B cell (primary cell): Measurements from ENCODE around the gene PRSS8. TPM values are rescaled to one million over a fixed set of nuclear protein-coding genes. Genes with fewer than 3 reads are reported as not detected.

Experiments used
- ATAC-seq: fragments of 200-7000 bp; cut with Tn5 transposase; one replicate; pipeline ENCODE4 v1.10.0; 2021; ENCODE audit warnings: low read depth, mild to moderate bottlenecking, moderate number of reproducible peaks, moderate library complexity
- CTCF ChIA-PET: fragments of 350-600 bp; sonication (Branson Sonifier 250); formaldehyde crosslinking; loops from one replicate; lab custom pipeline; 2021; ENCODE audit warnings: antibody characterized with exemption, inconsistent platforms; lab: Charles Lee
- POLR2A ChIA-PET: fragments of 350-600 bp; sonication (Branson Sonifier 250); formaldehyde crosslinking; loops from one replicate; lab custom pipeline; 2021; ENCODE audit warnings: antibody characterized with exemption; lab: Charles Lee
- DNase-seq: peaks from one replicate; pipeline ENCODE4 v3.0.0; 2013
- H2AFZ ChIP-seq: 2 replicates; pipeline ENCODE4 v1.6.1; 2012; ENCODE audit warnings: mild to moderate bottlenecking, low read depth, low read length; ENCODE audit not compliant: insufficient read depth, poor library complexity, severe bottlenecking
- H3K27ac ChIP-seq, 2 donors: 1 replicate in 1 of 2; 2 replicates in 1 of 2; pipeline ENCODE4 v1.5.1; 2012 to 2013; ENCODE audit warnings: low read length in 2 of 2, mild to moderate bottlenecking in 2 of 2, moderate library complexity in 1 of 2
- H3K27me3 ChIP-seq, 4 experiments: fragments of 200-600 bp in 1 of 4; sonication (generic) in 1 of 4; replicated peaks in 1 of 4; 1 replicate in 2 of 4; 2 replicates in 2 of 4; pipeline versions ENCODE4 v1.6.1 to v1.7.0; 2013 to 2016; ENCODE audit warnings: low read length in 3 of 4, mild to moderate bottlenecking in 2 of 4, mixed read lengths in 1 of 4, moderate library complexity in 1 of 4; ENCODE audit not compliant: insufficient read depth in 4 of 4, control insufficient read depth in 3 of 4; ENCODE audit errors: control extremely low read depth in 1 of 4
- H3K36me3 ChIP-seq, 2 experiments: replicated peaks in 1 of 2; 1 replicate in 1 of 2; 2 replicates in 1 of 2; pipeline versions ENCODE4 v1.6.1 to v1.7.1; 2013; ENCODE audit warnings: low read length in 1 of 2; ENCODE audit not compliant: insufficient read depth in 2 of 2, control insufficient read depth in 1 of 2; ENCODE audit errors: control extremely low read depth in 1 of 2, extremely low read depth in 1 of 2
- H3K4me1 ChIP-seq, 2 donors: fragments of 200-600 bp in 1 of 2; sonication (generic) in 1 of 2; 1 replicate in 1 of 2; 2 replicates in 1 of 2; pipeline versions ENCODE4 v1.5.1 to v1.6.1; 2013 to 2017; ENCODE audit warnings: low read length in 2 of 2; ENCODE audit not compliant: control insufficient read depth in 2 of 2, insufficient read depth in 2 of 2
- H3K4me2 ChIP-seq: replicated peaks from 2 replicates; pipeline ENCODE3; 2012; ENCODE audit warnings: mild to moderate bottlenecking, low read depth, low read length; ENCODE audit not compliant: poor library complexity, severe bottlenecking
- H3K4me3 ChIP-seq, 5 experiments: fragments of 200-600 bp in 1 of 5; sonication (generic) in 1 of 5; 1 replicate in 3 of 5; 2 replicates in 2 of 5; pipeline versions ENCODE4 v1.5.1 to v1.7.0; 2011 to 2016; ENCODE audit warnings: low read length in 4 of 5, mild to moderate bottlenecking in 4 of 5, low read depth in 2 of 5, control low read depth in 1 of 5, moderate library complexity in 1 of 5; ENCODE audit not compliant: insufficient read depth in 1 of 5; ENCODE audit errors: control extremely low read depth in 1 of 5, extremely low read depth in 1 of 5
- H3K79me2 ChIP-seq: fragments of 200-600 bp; sonication (generic); one replicate; pipeline ENCODE4 v1.6.0; 2016; ENCODE audit warnings: low read length; ENCODE audit not compliant: control insufficient read depth, insufficient read depth
- H3K9ac ChIP-seq: fragments of 200-600 bp; sonication (generic); 2 replicates; pipeline ENCODE4 v1.6.1; 2017; ENCODE audit warnings: mild to moderate bottlenecking, low read length, moderate library complexity
- H3K9me3 ChIP-seq, 3 donors: one replicate each; pipeline versions ENCODE4 v1.6.1 to v1.7.1; 2013; ENCODE audit warnings: low read length in 2 of 3; ENCODE audit not compliant: control insufficient read depth in 2 of 3, insufficient read depth in 1 of 3; ENCODE audit errors: control extremely low read depth in 1 of 3
- H4K20me1 ChIP-seq: 2 replicates; pipeline ENCODE4 v1.6.0; 2012; ENCODE audit warnings: mild to moderate bottlenecking, low read length; ENCODE audit not compliant: insufficient read depth, control insufficient read depth, poor library complexity, severe bottlenecking
- H3K27ac Mint-ChIP-seq: one replicate; pipeline ENCODE4 v1.8.0; 2021; ENCODE audit warnings: mixed read lengths
- H3K27me3 Mint-ChIP-seq: one replicate; pipeline ENCODE4 v1.8.0; 2021; ENCODE audit warnings: mixed read lengths
- H3K4me1 Mint-ChIP-seq: one replicate; pipeline ENCODE4 v1.8.0; 2021; ENCODE audit warnings: mixed read lengths
- H3K4me3 Mint-ChIP-seq: one replicate; pipeline ENCODE4 v1.8.0; 2021; ENCODE audit warnings: mixed read lengths
- H3K9me3 Mint-ChIP-seq: one replicate; pipeline ENCODE4 v1.8.0; 2022; ENCODE audit warnings: mixed read lengths; ENCODE audit not compliant: insufficient read depth
- EZH2 ChIP-seq: IDR thresholded peaks from 2 replicates; pipeline ENCODE4 v1.6.1; 2012; ENCODE audit warnings: borderline replicate concordance, low read depth, mild to moderate bottlenecking, moderate library complexity, low read length; ENCODE audit not compliant: insufficient read depth, poor library complexity, severe bottlenecking
- WGBS: methylation state at CpG from one replicate; pipeline ENCODE4 v1.1.5; 2013; ENCODE audit warnings: missing lambda C conversion rate; ENCODE audit not compliant: insufficient coverage; 5-methylcytosine and 5-hydroxymethylcytosine counted together
- intact Hi-C: fragments of 100-400 bp; cut with micrococcal nuclease; formaldehyde crosslinking; loops from one replicate; pipeline ENCODE4 v1.10.0; 2022
- polyA plus RNA-seq: library from polyadenylated mRNA; depleted of rRNA; stranded (reverse); fragments of >200 nt; gene quantifications from 2 replicates; pipeline ENCODE4 v1.2.3, GENCODE V29; 2012
- total RNA-seq, 2 donors: library from RNA; stranded (reverse); fragments of 120-200 nt in 1 of 2; gene quantifications; 1 replicate in 1 of 2; 2 replicates in 1 of 2; pipeline versions ENCODE4 v1.2.3 to v1.2.4, GENCODE V29; 2013 to 2022
- TF ChIP-seq, protein P1 (sequence below): fragments of 200-600 bp; IDR thresholded peaks from one replicate; pipeline ENCODE4 v1.8.0; 2022; ENCODE audit warnings: antibody characterized with exemption, mild to moderate bottlenecking

The PRSS8 gene
- total and polyA plus RNA-seq, 2 donors (not counting 1 experiment from before 2014, with no cell fraction given) = not detected

DNA sequence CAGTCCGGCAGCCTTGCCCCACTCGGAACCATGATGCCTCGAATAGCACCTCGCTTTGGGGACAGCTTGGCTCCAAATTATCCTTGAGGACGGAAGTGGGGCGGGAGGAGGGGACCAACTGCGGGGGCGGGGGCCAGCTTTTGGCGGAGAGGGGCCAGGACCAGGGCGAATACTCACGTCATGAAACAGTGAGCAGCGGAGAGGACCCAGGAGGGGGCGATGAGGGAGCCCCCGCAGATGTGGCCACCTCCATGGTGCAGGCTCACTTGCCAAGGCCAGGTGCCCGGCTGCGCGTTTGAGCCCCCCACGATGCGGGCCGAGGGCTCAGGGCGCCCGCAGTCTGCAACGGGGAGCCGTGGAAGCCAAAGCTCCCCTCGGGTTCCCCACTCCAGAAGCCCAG is 13.4 kb upstream of the PRSS8 start:
- ChIA-PET POLR2A (no interaction called here), CTCF (no interaction called here)
- no peaks in the 10 kb centered on the region for H3K36me3 ChIP-seq
- TF ChIP-seq, protein P1, sequence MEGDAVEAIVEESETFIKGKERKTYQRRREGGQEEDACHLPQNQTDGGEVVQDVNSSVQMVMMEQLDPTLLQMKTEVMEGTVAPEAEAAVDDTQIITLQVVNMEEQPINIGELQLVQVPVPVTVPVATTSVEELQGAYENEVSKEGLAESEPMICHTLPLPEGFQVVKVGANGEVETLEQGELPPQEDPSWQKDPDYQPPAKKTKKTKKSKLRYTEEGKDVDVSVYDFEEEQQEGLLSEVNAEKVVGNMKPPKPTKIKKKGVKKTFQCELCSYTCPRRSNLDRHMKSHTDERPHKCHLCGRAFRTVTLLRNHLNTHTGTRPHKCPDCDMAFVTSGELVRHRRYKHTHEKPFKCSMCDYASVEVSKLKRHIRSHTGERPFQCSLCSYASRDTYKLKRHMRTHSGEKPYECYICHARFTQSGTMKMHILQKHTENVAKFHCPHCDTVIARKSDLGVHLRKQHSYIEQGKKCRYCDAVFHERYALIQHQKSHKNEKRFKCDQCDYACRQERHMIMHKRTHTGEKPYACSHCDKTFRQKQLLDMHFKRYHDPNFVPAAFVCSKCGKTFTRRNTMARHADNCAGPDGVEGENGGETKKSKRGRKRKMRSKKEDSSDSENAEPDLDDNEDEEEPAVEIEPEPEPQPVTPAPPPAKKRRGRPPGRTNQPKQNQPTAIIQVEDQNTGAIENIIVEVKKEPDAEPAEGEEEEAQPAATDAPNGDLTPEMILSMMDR = no peak
- TF ChIP-seq EZH2 = no peak
- H3K4me3 Mint-ChIP-seq = no peak overlapping the region
- no peaks in the 10 kb centered on the region for H3K4me1 Mint-ChIP-seq
- peaks cover 13% of the 10 kb centered on the region for H3K27me3 Mint-ChIP-seq
- H3K9me3 Mint-ChIP-seq = no peaks in the 10 kb centered on the region
- H3K4me1 ChIP-seq = no peaks in the 10 kb centered on the region
- no peak overlapping the region for H3K27ac ChIP-seq
- H3K4me3 ChIP-seq = no peak overlapping the region
- DNase-seq (no peak), ATAC-seq (no peak)
- H3K9ac ChIP-seq = no peak overlapping the region
- intact Hi-C loops = no loop called here
- H3K79me2 ChIP-seq = no peaks in the 10 kb centered on the region
- WGBS = 97% methylated on average over 25 of the region's 25 CpGs
- H3K27me3 ChIP-seq = peaks cover 0 to 3% (median 1%) of the 10 kb centered on the region in 4 experiments
- H2AFZ ChIP-seq = no peak overlapping the region
- H3K4me2 ChIP-seq = no peak overlapping the region
- H3K27ac Mint-ChIP-seq = no peak overlapping the region
- no peaks in the 10 kb centered on the region for H3K9me3 ChIP-seq
- no peaks in the 10 kb centered on the region for H4K20me1 ChIP-seq

DNA sequence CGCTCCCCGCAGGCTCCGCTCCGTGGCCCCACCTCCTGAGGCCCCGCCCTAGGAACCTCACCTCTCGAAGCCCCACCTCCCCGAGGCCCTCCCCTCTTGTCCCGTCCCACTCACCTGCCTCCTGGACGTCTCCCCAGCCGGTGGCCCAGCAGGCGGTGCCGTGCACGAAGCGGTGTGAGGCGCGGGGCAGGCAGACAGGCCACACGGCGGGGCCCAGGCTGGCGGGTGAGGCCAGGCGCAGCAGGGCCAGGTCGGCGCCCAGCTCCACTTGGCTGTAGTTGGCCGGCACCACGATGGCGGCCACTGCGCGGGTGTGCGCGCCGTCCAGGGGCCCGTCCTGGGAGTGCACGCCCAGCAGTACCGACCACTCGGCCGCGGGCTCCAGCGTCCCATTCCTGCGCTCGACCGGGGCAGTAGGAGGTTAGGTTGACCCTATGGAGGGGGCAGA is 12.8 kb upstream of the PRSS8 start:
- peaks cover 13% of the 10 kb centered on the region for H3K27me3 Mint-ChIP-seq

More for the DNA sequence above, 12.8 kb upstream of the PRSS8 start:
- H3K9me3 ChIP-seq = no peaks in the 10 kb centered on the region
- H3K27ac ChIP-seq = no peak overlapping the region
- POLR2A ChIA-PET = interaction anchor here (0.5 kb wide), 1 partner anchor 132 kb away, joined by 4 read pairs; no protein-coding TSS in a partner anchor
- Mint-ChIP-seq H3K9me3 (no peaks in the 10 kb centered on the region), H3K4me3 (no peak overlapping the region), H3K27ac (no peak overlapping the region), H3K4me1 (peaks cover 5% of the 10 kb centered on the region)
- CTCF ChIA-PET = no interaction called here
- DNase-seq (no peak), ATAC-seq (no peak)
- no peaks in the 10 kb centered on the region for H3K79me2 ChIP-seq
- no peak overlapping the region for H3K4me2 ChIP-seq
- peaks cover 0 to 3% (median 0%) of the 10 kb centered on the region in 4 experiments for H3K27me3 ChIP-seq
- no peak overlapping the region for H2AFZ ChIP-seq
- no peak overlapping the region for H3K4me3 ChIP-seq
- WGBS = 76% methylated on average over 37 of the region's 40 CpGs
- intact Hi-C loops = no loop called here
- no peaks in the 10 kb centered on the region for H4K20me1 ChIP-seq
- peaks cover 0 to 2% of the 10 kb centered on the region in 2 donors for H3K4me1 ChIP-seq
- no peak overlapping the region for H3K9ac ChIP-seq
- no peaks in the 10 kb centered on the region for H3K36me3 ChIP-seq
- TF ChIP-seq, protein P1 = no peak
- no peak for TF ChIP-seq EZH2
